A673 (cell line): ENCODE results near the gene DLGAP1.

ENCODE experiments used
- EZH2 ChIP-seq: fragments of 200-600 bp; sonication (generic); IDR thresholded peaks from 2 replicates; pipeline ENCODE4 v1.6.1; 2017; ENCODE audit warnings: borderline replicate concordance, low read depth, mild to moderate bottlenecking, mixed read lengths, antibody characterized with exemption, low read length; ENCODE audit not compliant: poor library complexity, severe bottlenecking
- TF ChIP-seq, protein P1 (sequence below): fragments of 300-800, 200-600 bp; sonication (generic); conservative IDR thresholded peaks from 2 replicates; pipeline ENCODE4 v1.5.1; 2017; ENCODE audit warnings: low read depth, mild to moderate bottlenecking, antibody characterized with exemption, low read length, moderate library complexity, mixed read lengths

DNA sequence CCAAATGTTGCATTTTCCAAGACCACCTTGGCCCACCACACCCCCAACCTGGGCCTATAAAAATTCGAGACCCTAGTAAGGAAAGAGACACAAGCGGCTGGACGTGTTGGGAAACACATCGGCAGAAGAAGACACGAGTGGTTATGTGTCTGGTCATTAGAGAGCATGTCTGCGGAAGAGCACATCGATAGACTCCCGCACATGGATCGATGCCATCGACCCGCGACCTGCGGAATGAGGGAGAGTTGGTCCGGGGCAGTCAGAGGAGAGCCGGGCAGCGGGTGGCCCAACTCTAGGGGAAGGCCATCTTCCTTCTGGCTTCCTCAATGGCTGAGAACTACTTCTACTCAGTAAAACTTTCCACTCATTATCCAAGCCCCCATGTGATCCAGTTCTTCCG, 785.7 kb downstream of the DLGAP1 start:
- TF ChIP-seq, protein P1, sequence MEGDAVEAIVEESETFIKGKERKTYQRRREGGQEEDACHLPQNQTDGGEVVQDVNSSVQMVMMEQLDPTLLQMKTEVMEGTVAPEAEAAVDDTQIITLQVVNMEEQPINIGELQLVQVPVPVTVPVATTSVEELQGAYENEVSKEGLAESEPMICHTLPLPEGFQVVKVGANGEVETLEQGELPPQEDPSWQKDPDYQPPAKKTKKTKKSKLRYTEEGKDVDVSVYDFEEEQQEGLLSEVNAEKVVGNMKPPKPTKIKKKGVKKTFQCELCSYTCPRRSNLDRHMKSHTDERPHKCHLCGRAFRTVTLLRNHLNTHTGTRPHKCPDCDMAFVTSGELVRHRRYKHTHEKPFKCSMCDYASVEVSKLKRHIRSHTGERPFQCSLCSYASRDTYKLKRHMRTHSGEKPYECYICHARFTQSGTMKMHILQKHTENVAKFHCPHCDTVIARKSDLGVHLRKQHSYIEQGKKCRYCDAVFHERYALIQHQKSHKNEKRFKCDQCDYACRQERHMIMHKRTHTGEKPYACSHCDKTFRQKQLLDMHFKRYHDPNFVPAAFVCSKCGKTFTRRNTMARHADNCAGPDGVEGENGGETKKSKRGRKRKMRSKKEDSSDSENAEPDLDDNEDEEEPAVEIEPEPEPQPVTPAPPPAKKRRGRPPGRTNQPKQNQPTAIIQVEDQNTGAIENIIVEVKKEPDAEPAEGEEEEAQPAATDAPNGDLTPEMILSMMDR = no peak
- TF ChIP-seq EZH2 = no peak
